ENCODE measurements around the gene IQUB. TPM values are rescaled to one million over a fixed set of nuclear protein-coding genes. Genes with fewer than 3 reads are reported as not detected.
"Not testable (repeated sequence)": the region's sequence is repeated elsewhere in the genome, so short reads cannot be mapped to it uniquely, and the experiment has no call there.

The IQUB gene
- total RNA-seq, 2 donors from 2014 or later, result 0.16 TPM; not detected in 1

GRCh38 chr7:123533929-123534382 lies 439 bp downstream of the IQUB start:
- peaks cover 17% of the 10 kb centered on the region for H3K4me1 Mint-ChIP-seq
- peak overlapping the region; percentile 96 for H3K4me3 Mint-ChIP-seq
- ATAC-seq (peak; percentile 34), DNase-seq (no peak)
- no peaks in the 10 kb centered on the region for H3K36me3 Mint-ChIP-seq (ENCODE audit: low read depth)
- no peaks in the 10 kb centered on the region for H3K9me3 ChIP-seq (ENCODE audit: control insufficient read depth, low read length, poor library complexity, severe bottlenecking)
- peak overlapping the region; percentile 84 for H3K27ac Mint-ChIP-seq
- peaks cover 14% of the 10 kb centered on the region for H3K27me3 Mint-ChIP-seq

GRCh38 chr7:123533553-123533917 lies 860 bp downstream of the IQUB start:
- DNase-seq, result no peak
- Mint-ChIP-seq H3K27me3 (peaks cover 17% of the 10 kb centered on the region), H3K27ac (no peak overlapping the region), H3K36me3 (ENCODE audit: low read depth) (no peaks in the 10 kb centered on the region), H3K4me3 (peak overlapping the region; percentile 96), H3K4me1 (peaks cover 17% of the 10 kb centered on the region)
- no peak for ATAC-seq
- H3K9me3 ChIP-seq (ENCODE audit: control insufficient read depth, low read length, poor library complexity, severe bottlenecking), result no peaks in the 10 kb centered on the region

- DNase-seq; H3K9me3 ChIP-seq (ENCODE audit: control insufficient read depth, low read length, poor library complexity, severe bottlenecking); H3K27ac Mint-ChIP-seq; ATAC-seq; H3K36me3 Mint-ChIP-seq (ENCODE audit: low read depth): not testable (repeated sequence)
- peak overlapping the region; percentile 96 for H3K4me3 Mint-ChIP-seq
- peaks cover 20% of the 10 kb centered on the region for H3K27me3 Mint-ChIP-seq
- H3K4me1 Mint-ChIP-seq, result peaks cover 17% of the 10 kb centered on the region
Observed at GRCh38 chr7:123532788-123533552, 1.4 kb downstream of the IQUB start.

GRCh38 chr7:123532343-123532742 lies 2.1 kb downstream of the IQUB start:
- not testable (repeated sequence) for H3K36me3 Mint-ChIP-seq (ENCODE audit: low read depth); H3K27ac Mint-ChIP-seq; DNase-seq; ATAC-seq; H3K9me3 ChIP-seq (ENCODE audit: control insufficient read depth, low read length, poor library complexity, severe bottlenecking)
- peak overlapping the region; percentile 68 for H3K4me3 Mint-ChIP-seq
- peaks cover 17% of the 10 kb centered on the region for H3K4me1 Mint-ChIP-seq
- H3K27me3 Mint-ChIP-seq, result peaks cover 20% of the 10 kb centered on the region

- not testable (repeated sequence) for H3K4me3 Mint-ChIP-seq; H3K9me3 ChIP-seq (ENCODE audit: control insufficient read depth, low read length, poor library complexity, severe bottlenecking); DNase-seq; H3K27ac Mint-ChIP-seq; ATAC-seq; H3K36me3 Mint-ChIP-seq (ENCODE audit: low read depth)
- peaks cover 17% of the 10 kb centered on the region for H3K4me1 Mint-ChIP-seq
- H3K27me3 Mint-ChIP-seq, result peaks cover 20% of the 10 kb centered on the region
Observed at GRCh38 chr7:123530035-123530591, 4.3 kb downstream of the IQUB start.

GRCh38 chr7:123528265-123528664 lies 6.1 kb downstream of the IQUB start:
- Mint-ChIP-seq H3K27ac (no peak overlapping the region), H3K4me3 (no peak overlapping the region), H3K4me1 (peaks cover 6% of the 10 kb centered on the region), H3K27me3 (peaks cover 15% of the 10 kb centered on the region), H3K36me3 (ENCODE audit: low read depth) (no peaks in the 10 kb centered on the region)
- no peak for DNase-seq
- ATAC-seq, result no peak
- H3K9me3 ChIP-seq (ENCODE audit: control insufficient read depth, low read length, poor library complexity, severe bottlenecking), result no peaks in the 10 kb centered on the region

- H3K4me1 Mint-ChIP-seq; DNase-seq; H3K36me3 Mint-ChIP-seq (ENCODE audit: low read depth); H3K4me3 Mint-ChIP-seq; H3K9me3 ChIP-seq (ENCODE audit: control insufficient read depth, low read length, poor library complexity, severe bottlenecking); ATAC-seq; H3K27ac Mint-ChIP-seq: not testable (repeated sequence)
- H3K27me3 Mint-ChIP-seq, result peaks cover 13% of the 10 kb centered on the region
Observed at GRCh38 chr7:123527712-123528225, 6.6 kb downstream of the IQUB start.

- H3K36me3 Mint-ChIP-seq (ENCODE audit: low read depth); H3K27me3 Mint-ChIP-seq; ATAC-seq; H3K9me3 ChIP-seq (ENCODE audit: control insufficient read depth, low read length, poor library complexity, severe bottlenecking); H3K27ac Mint-ChIP-seq; H3K4me1 Mint-ChIP-seq; H3K4me3 Mint-ChIP-seq; DNase-seq: not testable (repeated sequence)
Observed at GRCh38 chr7:123526533-123526932, 7.9 kb downstream of the IQUB start.

- peaks cover 12% of the 10 kb centered on the region for H3K27me3 Mint-ChIP-seq
- H3K4me1 Mint-ChIP-seq, result no peaks in the 10 kb centered on the region
- ATAC-seq (no peak), DNase-seq (no peak)
- no peak overlapping the region for H3K27ac Mint-ChIP-seq
- no peaks in the 10 kb centered on the region for H3K36me3 Mint-ChIP-seq (ENCODE audit: low read depth)
- H3K9me3 ChIP-seq (ENCODE audit: control insufficient read depth, low read length, poor library complexity, severe bottlenecking), result no peaks in the 10 kb centered on the region
- H3K4me3 Mint-ChIP-seq, result no peak overlapping the region
Observed at GRCh38 chr7:123522066-123522465, 12.3 kb downstream of the IQUB start.

GRCh38 chr7:123505221-123505620 lies 29.2 kb downstream of the IQUB start:
- no peak overlapping the region for H3K4me3 Mint-ChIP-seq
- no peaks in the 10 kb centered on the region for H3K9me3 ChIP-seq (ENCODE audit: control insufficient read depth, low read length, poor library complexity, severe bottlenecking)
- H3K36me3 Mint-ChIP-seq (ENCODE audit: low read depth), result peaks cover 3% of the 10 kb centered on the region
- no peak for ATAC-seq
- peaks cover 41% of the 10 kb centered on the region for H3K27me3 Mint-ChIP-seq
- no peaks in the 10 kb centered on the region for H3K4me1 Mint-ChIP-seq
- no peak overlapping the region for H3K27ac Mint-ChIP-seq
- no peak for DNase-seq

- H3K27ac Mint-ChIP-seq, result no peak overlapping the region
- no peak overlapping the region for H3K4me3 Mint-ChIP-seq
- no peak for ATAC-seq
- no peaks in the 10 kb centered on the region for H3K4me1 Mint-ChIP-seq
- DNase-seq, result no peak
- H3K9me3 ChIP-seq (ENCODE audit: control insufficient read depth, low read length, poor library complexity, severe bottlenecking), result no peaks in the 10 kb centered on the region
- H3K36me3 Mint-ChIP-seq (ENCODE audit: low read depth), result no peaks in the 10 kb centered on the region
- peaks cover 48% of the 10 kb centered on the region for H3K27me3 Mint-ChIP-seq
Observed at GRCh38 chr7:123502201-123502600, 32.2 kb downstream of the IQUB start.

GRCh38 chr7:123500878-123501489 lies 33.4 kb downstream of the IQUB start:
- Mint-ChIP-seq H3K4me1 (no peaks in the 10 kb centered on the region), H3K4me3 (no peak overlapping the region), H3K27me3 (peaks cover 51% of the 10 kb centered on the region), H3K27ac (no peak overlapping the region), H3K36me3 (ENCODE audit: low read depth) (no peaks in the 10 kb centered on the region)
- DNase-seq, result no peak
- no peak for ATAC-seq
- H3K9me3 ChIP-seq (ENCODE audit: control insufficient read depth, low read length, poor library complexity, severe bottlenecking), result no peaks in the 10 kb centered on the region

GRCh38 chr7:123499211-123499970 lies 35.0 kb downstream of the IQUB start:
- no peaks in the 10 kb centered on the region for H3K9me3 ChIP-seq (ENCODE audit: control insufficient read depth, low read length, poor library complexity, severe bottlenecking)
- Mint-ChIP-seq H3K27me3 (peaks cover 56% of the 10 kb centered on the region), H3K27ac (no peak overlapping the region), H3K4me3 (no peak overlapping the region), H3K36me3 (ENCODE audit: low read depth) (no peaks in the 10 kb centered on the region), H3K4me1 (no peaks in the 10 kb centered on the region)
- ATAC-seq, result no peak
- DNase-seq, result no peak
